Fibroblast of upper back skin (primary cell): ENCODE results near the gene SMYD4.

Experiments
- DNase-seq: peaks from one replicate; pipeline ENCODE4 v3.0.0-alpha.2; 2013

Gene SMYD4

GRCh38 chr17:1729966-1730325, 99.8 kb downstream of the SMYD4 start:
- no peak for DNase-seq
